Measurements from ENCODE around the gene RNASE3.
A peak's percentile ranks its signal among the peaks of the same experiment; 100 is the strongest.
"Not testable (repeated sequence)": the region's sequence is repeated elsewhere in the genome, so short reads cannot be mapped to it uniquely, and the experiment has no call there.

The RNASE3 gene

GRCh38 chr14:20919038-20919756 lies 28.0 kb downstream of the RNASE3 start:
- not testable (repeated sequence) for DNase-seq

GRCh38 chr14:20923766-20924297 lies 32.6 kb downstream of the RNASE3 start:
- DNase-seq: not testable (repeated sequence)

DNA sequence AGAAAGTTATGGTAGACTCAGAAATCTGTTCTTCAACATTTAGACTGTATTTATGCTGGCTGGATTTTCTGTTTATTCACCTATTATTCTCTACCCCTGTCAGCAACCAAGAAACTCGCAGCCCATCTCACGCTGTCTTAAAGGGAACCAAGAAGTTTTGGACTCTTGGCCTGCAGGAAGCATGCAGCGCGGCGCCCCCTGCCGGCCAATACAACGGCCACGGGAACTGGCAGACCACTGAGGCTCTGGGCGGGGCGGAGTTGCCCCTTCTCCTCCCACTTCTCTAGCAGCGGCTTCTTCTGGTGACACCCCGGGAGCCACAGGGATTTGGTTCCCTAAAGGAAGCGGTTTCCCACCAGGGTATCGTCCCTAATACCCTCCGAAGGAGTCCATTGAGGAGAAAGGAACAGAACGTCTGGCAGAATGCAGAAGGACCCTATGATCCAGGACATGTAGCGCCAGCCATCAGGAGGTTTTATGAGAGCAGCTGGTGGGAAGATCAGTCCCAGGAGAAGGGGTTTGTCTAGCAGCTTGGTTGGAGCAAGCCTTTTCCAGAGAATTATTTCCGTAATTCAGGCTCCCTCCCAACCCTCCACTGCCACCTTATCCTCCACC lies 43.1 kb downstream of the RNASE3 start:
- DNase-seq: peak; percentile 17

GRCh38 chr14:20935303-20935984 lies 44.3 kb downstream of the RNASE3 start:
- DNase-seq: no peak

Data from fibroblast of skin of right biceps (primary cell).